Peyer's patch (tissue), 4 donors: ENCODE measurements around the gene TCF7L1.
A peak's percentile ranks its signal among the peaks of the same experiment; 100 is the strongest.

Source experiments
- POLR2A ChIP-seq, 2 donors: fragments of 450-650 bp; IDR thresholded peaks; one replicate each; pipeline ENCODE4 v1.5.1; 2017; ENCODE audit warnings: antibody characterized with exemption in 2 of 2, mild to moderate bottlenecking in 2 of 2, moderate library complexity in 2 of 2
- TF ChIP-seq, protein P1 (sequence below), 6 experiments: fragments of 450-650 bp in 4 of 6; fragments of 200-600 bp in 2 of 6; sonication (generic) in 1 of 6; IDR thresholded peaks; one replicate each; pipeline ENCODE4 v1.5.1; 2017 to 2019; ENCODE audit warnings: antibody characterized with exemption in 6 of 6, mild to moderate bottlenecking in 3 of 6, moderate library complexity in 1 of 6

GRCh38 chr2:85326406-85327159 is 193.4 kb downstream of the TCF7L1 start:
- TF ChIP-seq POLR2A (IDR thresholded peaks at IDR 0.05), result peak in 1 of 2 donors; percentile 15
- TF ChIP-seq, protein P1, sequence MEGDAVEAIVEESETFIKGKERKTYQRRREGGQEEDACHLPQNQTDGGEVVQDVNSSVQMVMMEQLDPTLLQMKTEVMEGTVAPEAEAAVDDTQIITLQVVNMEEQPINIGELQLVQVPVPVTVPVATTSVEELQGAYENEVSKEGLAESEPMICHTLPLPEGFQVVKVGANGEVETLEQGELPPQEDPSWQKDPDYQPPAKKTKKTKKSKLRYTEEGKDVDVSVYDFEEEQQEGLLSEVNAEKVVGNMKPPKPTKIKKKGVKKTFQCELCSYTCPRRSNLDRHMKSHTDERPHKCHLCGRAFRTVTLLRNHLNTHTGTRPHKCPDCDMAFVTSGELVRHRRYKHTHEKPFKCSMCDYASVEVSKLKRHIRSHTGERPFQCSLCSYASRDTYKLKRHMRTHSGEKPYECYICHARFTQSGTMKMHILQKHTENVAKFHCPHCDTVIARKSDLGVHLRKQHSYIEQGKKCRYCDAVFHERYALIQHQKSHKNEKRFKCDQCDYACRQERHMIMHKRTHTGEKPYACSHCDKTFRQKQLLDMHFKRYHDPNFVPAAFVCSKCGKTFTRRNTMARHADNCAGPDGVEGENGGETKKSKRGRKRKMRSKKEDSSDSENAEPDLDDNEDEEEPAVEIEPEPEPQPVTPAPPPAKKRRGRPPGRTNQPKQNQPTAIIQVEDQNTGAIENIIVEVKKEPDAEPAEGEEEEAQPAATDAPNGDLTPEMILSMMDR (IDR thresholded peaks at IDR 0.05), result no peak
